HG03175 (cell line): Measurements from ENCODE around the gene ATP5MG.
A peak's percentile ranks its signal among the peaks of the same experiment; 100 is the strongest.
"Not testable (repeated sequence)": the region's sequence is repeated elsewhere in the genome, so short reads cannot be mapped to it uniquely, and the experiment has no call there.

Experiments used
- ATAC-seq: cut with Tn5 transposase; IDR thresholded peaks from one replicate; pipeline ENCODE4 v1.9.1; 2021; ENCODE audit warnings: mild to moderate bottlenecking, moderate library complexity; ENCODE audit not compliant: unreplicated experiment

The ATP5MG gene

GRCh38 chr11:118406599-118407166 lies 5.3 kb downstream of the ATP5MG start:
- ATAC-seq: no peak

GRCh38 chr11:118410055-118410745 lies 8.8 kb downstream of the ATP5MG start:
- peak; percentile 70 for ATAC-seq

- no peak for ATAC-seq
Observed at GRCh38 chr11:118411530-118411929, 10.1 kb downstream of the ATP5MG start.

- no peak for ATAC-seq
Observed at GRCh38 chr11:118412921-118413320, 11.5 kb downstream of the ATP5MG start.

GRCh38 chr11:118415062-118415738 lies 13.8 kb downstream of the ATP5MG start:
- no peak for ATAC-seq

GRCh38 chr11:118415739-118416068 lies 14.3 kb downstream of the ATP5MG start:
- no peak for ATAC-seq

- not testable (repeated sequence) for ATAC-seq
Observed at GRCh38 chr11:118416900-118417299, 15.5 kb downstream of the ATP5MG start.

- ATAC-seq: no peak
Observed at GRCh38 chr11:118417801-118418200, 16.4 kb downstream of the ATP5MG start.

- ATAC-seq: no peak
Observed at GRCh38 chr11:118418766-118419165, 17.4 kb downstream of the ATP5MG start.

- ATAC-seq: no peak
Observed at GRCh38 chr11:118427707-118428106, 26.3 kb downstream of the ATP5MG start.

- no peak for ATAC-seq
Observed at GRCh38 chr11:118430956-118431355, 29.6 kb downstream of the ATP5MG start.

- no peak for ATAC-seq
Observed at GRCh38 chr11:118434123-118434552, 32.7 kb downstream of the ATP5MG start.

GRCh38 chr11:118434553-118435289 lies 33.3 kb downstream of the ATP5MG start:
- no peak for ATAC-seq

- peak; percentile 16 for ATAC-seq
Observed at GRCh38 chr11:118435290-118435892, 34.0 kb downstream of the ATP5MG start.

- ATAC-seq: peak; percentile 53
Observed at GRCh38 chr11:118435893-118436624, 34.7 kb downstream of the ATP5MG start, which contains the start of gene KMT2A. TSS of gene KMT2A (plus strand) at chr11:118436492. CDS start at chr11:118436513, 21 bp downstream.

GRCh38 chr11:118436639-118437207 lies 35.3 kb downstream of the ATP5MG start:
- peak; percentile 15 for ATAC-seq

GRCh38 chr11:118437208-118438125 lies 36.1 kb downstream of the ATP5MG start:
- ATAC-seq: no peak

- ATAC-seq: peak; percentile 27
Observed at GRCh38 chr11:118438314-118438931, 37.0 kb downstream of the ATP5MG start.
